H1 (cell line): Measurements from ENCODE around the gene DPEP1.

Source experiments
- ATF2 ChIP-seq: IDR thresholded peaks from 2 replicates; pipeline ENCODE4 v1.6.1; 2012; ENCODE audit warnings: low read length, inconsistent platforms
- CEBPB ChIP-seq: IDR thresholded peaks from 2 replicates; pipeline ENCODE4 v1.6.1; 2012; ENCODE audit warnings: low read depth, low read length
- CTCF ChIP-seq, 3 experiments: IDR thresholded peaks; 1 replicate in 2 of 3; 2 replicates in 1 of 3; pipeline versions ENCODE4 v1.5.1 to v1.6.1; 2011; ENCODE audit warnings: low read length in 3 of 3, mild to moderate bottlenecking in 3 of 3, inconsistent platforms in 2 of 3, low read depth in 1 of 3, moderate library complexity in 1 of 3; ENCODE audit not compliant: insufficient read depth in 1 of 3; ENCODE audit errors: control extremely low read depth in 1 of 3
- POLR2AphosphoS5 ChIP-seq: IDR thresholded peaks from 2 replicates; pipeline ENCODE4 v1.6.1; 2011; ENCODE audit warnings: low read depth, low read length
- SIN3A ChIP-seq, 2 experiments: IDR thresholded peaks in 1 of 2; conservative IDR thresholded peaks in 1 of 2; 2 replicates each; pipeline ENCODE4 v1.6.1; 2011 to 2012; ENCODE audit warnings: low read length in 2 of 2, improper control_type of control experiment in 1 of 2, low read depth in 1 of 2, mild to moderate bottlenecking in 1 of 2
- SIRT6 ChIP-seq: IDR thresholded peaks from one replicate; pipeline ENCODE4 v1.7.1; 2012; ENCODE audit warnings: low read length, inconsistent platforms
- SP2 ChIP-seq: IDR thresholded peaks from 2 replicates; pipeline ENCODE4 v1.6.1; 2012; ENCODE audit warnings: mild to moderate bottlenecking, low read length, inconsistent platforms
- TCF12 ChIP-seq: IDR thresholded peaks from 2 replicates; pipeline ENCODE4 v1.6.1; 2011; ENCODE audit warnings: low read depth, mild to moderate bottlenecking, low read length
- ZNF274 ChIP-seq: IDR thresholded peaks from 2 replicates; pipeline ENCODE4 v1.7.0; 2012; ENCODE audit warnings: low read length, borderline replicate concordance; ENCODE audit errors: extremely low read depth

DNA sequence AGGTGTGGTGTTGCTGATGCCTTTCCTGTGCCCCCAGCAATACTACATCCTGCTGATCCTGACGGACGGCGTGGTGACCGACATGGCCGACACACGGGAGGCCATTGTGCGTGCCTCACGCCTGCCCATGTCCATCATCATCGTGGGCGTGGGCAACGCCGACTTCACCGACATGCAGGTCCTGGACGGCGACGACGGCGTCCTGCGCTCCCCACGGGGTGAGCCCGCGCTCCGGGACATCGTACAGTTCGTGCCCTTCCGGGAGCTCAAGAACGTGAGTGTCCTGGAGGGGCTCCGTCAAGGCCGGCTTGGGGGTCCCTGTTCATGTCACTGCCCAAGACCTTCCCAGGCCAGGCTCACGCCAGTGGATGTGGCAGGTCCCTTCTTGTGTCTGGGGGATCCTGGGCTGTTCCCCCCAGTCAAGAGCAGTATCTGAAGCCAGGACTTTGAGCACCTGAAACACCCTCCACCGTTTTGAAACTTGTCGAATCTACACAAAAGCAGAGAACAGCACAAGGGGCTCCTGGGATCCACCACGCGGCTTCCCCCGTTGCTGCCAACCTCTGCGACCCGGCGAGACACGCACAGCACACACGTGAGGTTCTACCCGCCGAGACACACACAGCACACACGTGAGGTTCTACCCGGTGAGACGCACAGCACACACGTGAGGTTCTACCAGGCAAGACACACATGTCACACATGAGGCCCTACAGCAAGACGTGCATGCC lies 17.9 kb upstream of the DPEP1 start:
- TF ChIP-seq CTCF (IDR thresholded peaks at IDR 0.05; ENCODE audit: control extremely low read depth in 1 of 3, insufficient read depth in 1 of 3, low read depth in 1 of 3, low read length in 3 of 3) = no peak
- no peak for TF ChIP-seq SIN3A (conservative IDR thresholded peaks at IDR 0.05 in 1 of 2, IDR thresholded peaks at IDR 0.05 in 1 of 2; ENCODE audit: low read depth in 1 of 2, low read length in 2 of 2)
- no peak for TF ChIP-seq ATF2
- TF ChIP-seq SIRT6 = no peak
- TF ChIP-seq SP2 = no peak
- no peak for TF ChIP-seq CEBPB
- no peak for TF ChIP-seq ZNF274
- no peak for TF ChIP-seq TCF12
- TF ChIP-seq POLR2AphosphoS5 = no peak
